GM19240 (cell line): Measurements from ENCODE around the gene TRAF5.

Experiments
- DNase-seq: peaks from one replicate; pipeline ENCODE4 v3.0.0; 2011; ENCODE audit warnings: low spot score; ENCODE audit not compliant: insufficient read length

The TRAF5 gene

DNA sequence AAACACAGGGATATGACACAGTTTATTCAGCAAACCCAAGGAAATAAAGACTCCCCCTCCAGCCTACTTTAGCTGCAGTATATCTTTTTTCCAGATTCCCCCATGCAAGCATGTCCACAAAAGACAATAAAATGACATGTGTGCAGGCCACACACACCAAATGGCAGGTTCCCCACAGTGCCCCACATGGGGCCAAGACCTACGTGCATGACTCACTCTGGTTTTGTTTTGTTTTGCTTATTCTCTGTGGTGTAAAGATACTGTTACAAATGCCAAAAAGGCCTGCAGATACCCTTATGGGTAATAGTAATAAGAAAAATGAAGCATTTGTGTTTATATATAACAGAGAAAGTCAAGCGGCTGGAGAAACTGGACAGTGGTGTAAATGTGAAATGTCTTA, 93.8 kb downstream of the TRAF5 start:
- DNase-seq: no peak

- DNase-seq: no peak
These were observed 94.3 kb downstream of the TRAF5 start for GRCh38 chr1:211420845-211421454.

DNA sequence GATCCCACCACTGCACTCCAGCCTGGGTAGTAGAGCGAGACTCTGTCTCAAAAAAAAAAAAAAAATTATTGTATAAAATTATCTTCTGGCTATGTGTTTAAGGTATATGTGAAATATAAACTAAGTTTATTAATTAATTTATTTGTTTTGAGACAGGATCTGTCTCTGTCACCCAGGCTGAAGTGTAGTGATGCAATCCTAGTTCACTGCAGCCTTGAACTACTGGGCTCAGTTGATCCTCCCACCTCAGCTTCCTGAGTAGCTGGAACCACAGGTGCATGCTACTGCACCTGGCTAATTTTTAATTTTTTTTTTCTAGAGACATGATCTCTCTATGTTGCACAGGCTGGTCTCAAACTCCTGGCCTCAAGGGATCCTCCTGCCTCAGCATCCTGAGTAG, 97.4 kb downstream of the TRAF5 start:
- DNase-seq: no peak
